Suprapubic skin (tissue), 3 donors: Measurements from ENCODE around the gene CIB4.

Experiments
- EP300 ChIP-seq: sonication (generic); formaldehyde crosslinking; IDR thresholded peaks from one replicate; pipeline ENCODE4 v1.6.1; 2017; ENCODE audit warnings: antibody characterized with exemption
- TF ChIP-seq, protein P1 (sequence below), 2 donors: fragments of 200-600 bp in 1 of 2; fragments of 450-650 bp in 1 of 2; sonication (generic) in 1 of 2; IDR thresholded peaks; one replicate each; pipeline ENCODE4 v1.5.1; 2016 to 2019; ENCODE audit warnings: antibody characterized with exemption in 2 of 2, mild to moderate bottlenecking in 1 of 2, moderate library complexity in 1 of 2

DNA sequence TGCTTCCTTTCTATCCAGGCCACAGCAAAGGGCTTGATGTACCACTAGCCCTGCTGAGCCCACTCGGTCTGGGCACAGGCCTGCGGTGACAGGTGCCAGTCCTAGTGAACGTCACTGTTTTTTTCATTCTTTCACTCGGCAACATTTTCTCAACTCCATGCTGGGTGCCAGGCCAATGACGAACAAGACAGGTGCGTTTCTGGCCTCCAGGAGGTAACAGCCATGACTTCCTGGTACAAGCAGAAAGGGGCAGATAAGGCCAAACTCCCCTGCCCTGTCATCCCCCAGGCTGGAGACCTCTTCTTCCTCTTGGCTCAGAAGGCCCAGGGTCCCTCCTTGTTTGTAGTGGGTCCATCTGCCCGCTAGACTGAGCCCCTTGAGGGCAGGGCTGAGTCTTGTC lies 107.5 kb downstream of the CIB4 start:
- no peak for TF ChIP-seq EP300
- TF ChIP-seq, protein P1, sequence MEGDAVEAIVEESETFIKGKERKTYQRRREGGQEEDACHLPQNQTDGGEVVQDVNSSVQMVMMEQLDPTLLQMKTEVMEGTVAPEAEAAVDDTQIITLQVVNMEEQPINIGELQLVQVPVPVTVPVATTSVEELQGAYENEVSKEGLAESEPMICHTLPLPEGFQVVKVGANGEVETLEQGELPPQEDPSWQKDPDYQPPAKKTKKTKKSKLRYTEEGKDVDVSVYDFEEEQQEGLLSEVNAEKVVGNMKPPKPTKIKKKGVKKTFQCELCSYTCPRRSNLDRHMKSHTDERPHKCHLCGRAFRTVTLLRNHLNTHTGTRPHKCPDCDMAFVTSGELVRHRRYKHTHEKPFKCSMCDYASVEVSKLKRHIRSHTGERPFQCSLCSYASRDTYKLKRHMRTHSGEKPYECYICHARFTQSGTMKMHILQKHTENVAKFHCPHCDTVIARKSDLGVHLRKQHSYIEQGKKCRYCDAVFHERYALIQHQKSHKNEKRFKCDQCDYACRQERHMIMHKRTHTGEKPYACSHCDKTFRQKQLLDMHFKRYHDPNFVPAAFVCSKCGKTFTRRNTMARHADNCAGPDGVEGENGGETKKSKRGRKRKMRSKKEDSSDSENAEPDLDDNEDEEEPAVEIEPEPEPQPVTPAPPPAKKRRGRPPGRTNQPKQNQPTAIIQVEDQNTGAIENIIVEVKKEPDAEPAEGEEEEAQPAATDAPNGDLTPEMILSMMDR (IDR thresholded peaks at IDR 0.05) = no peak
